HEK293 (cell line): ENCODE results near the gene MRPS10.
A peak's percentile ranks its signal among the peaks of the same experiment; 100 is the strongest.
"Not testable (repeated sequence)": the region's sequence is repeated elsewhere in the genome, so short reads cannot be mapped to it uniquely, and the experiment has no call there.

Experiments used
- CTCF ChIA-PET: fragments of 350-600 bp; formaldehyde crosslinking; extraction: SDS; loops from one replicate; lab custom pipeline; 2021; ENCODE audit warnings: antibody characterized with exemption; lab: Yijun Ruan, JAX
- POLR2A ChIA-PET: fragments of 300-600 bp; formaldehyde crosslinking; extraction: SDS; loops from one replicate; lab custom pipeline; 2020; ENCODE audit warnings: antibody characterized with exemption, inconsistent platforms; lab: Yijun Ruan, JAX
- H3K27ac ChIP-seq: fragments of 200-500 bp; sonication (Bioruptor generic); 2 replicates; pipeline ENCODE4 v1.5.1; 2014; ENCODE audit warnings: low read depth, low read length, control low read depth, inconsistent platforms; ENCODE audit errors: extremely low read depth
- H3K36me3 ChIP-seq, 2 experiments: fragments of 200-500 bp in 1 of 2; sonication (Bioruptor generic) in 1 of 2; 1 replicate in 1 of 2; 2 replicates in 1 of 2; pipeline ENCODE4 v1.5.1; 2014 to 2017; ENCODE audit warnings: inconsistent platforms in 2 of 2, low read length in 2 of 2; ENCODE audit not compliant: control insufficient read depth in 2 of 2, insufficient read depth in 1 of 2
- H3K4me1 ChIP-seq: fragments of 200-500 bp; sonication (Bioruptor generic); 2 replicates; pipeline ENCODE4 v1.5.1; 2014; ENCODE audit warnings: mild to moderate bottlenecking, low read length, inconsistent platforms; ENCODE audit not compliant: control insufficient read depth, insufficient read depth
- H3K4me3 ChIP-seq: 2 replicates; pipeline ENCODE4 v1.5.1; 2011; ENCODE audit warnings: low read depth, mild to moderate bottlenecking, control low read depth, low read length, moderate library complexity
- H3K9me3 ChIP-seq: fragments of 200-500 bp; sonication (Bioruptor generic); 2 replicates; pipeline ENCODE4 v1.5.1; 2014; ENCODE audit warnings: low read depth, low read length, inconsistent platforms; ENCODE audit not compliant: control insufficient read depth, insufficient read depth
- HOXA7 ChIP-seq: sonication (generic); formaldehyde crosslinking; IDR thresholded peaks from 2 replicates; pipeline ENCODE4 v1.8.1; 2022; ENCODE audit warnings: missing genetic modification reagents, borderline replicate concordance
- KLF7 ChIP-seq: fragments of 450-650 bp; formaldehyde crosslinking; IDR thresholded peaks from 2 replicates; pipeline ENCODE4 v1.5.1; 2016; ENCODE audit warnings: missing biosample characterization, missing genetic modification characterization, borderline replicate concordance
- SALL2 ChIP-seq: fragments of 450-650 bp; formaldehyde crosslinking; IDR thresholded peaks from 2 replicates; pipeline ENCODE4 v1.5.0; 2017; ENCODE audit warnings: missing biosample characterization, mild to moderate bottlenecking, missing genetic modification characterization, borderline replicate concordance
- SCRT2 ChIP-seq: fragments of 450-650 bp; formaldehyde crosslinking; IDR thresholded peaks from 2 replicates; pipeline ENCODE4 v1.5.1; 2016; ENCODE audit warnings: missing biosample characterization, missing genetic modification characterization
- SP2 ChIP-seq: fragments of 450-650 bp; formaldehyde crosslinking; IDR thresholded peaks from 2 replicates; pipeline ENCODE4 v1.5.1; 2016; ENCODE audit warnings: missing biosample characterization, missing genetic modification characterization
- ZBTB20 ChIP-seq: fragments of 450-650 bp; formaldehyde crosslinking; IDR thresholded peaks from 2 replicates; pipeline ENCODE4 v1.5.1; 2016; ENCODE audit warnings: missing biosample characterization, missing genetic modification characterization
- ZNF138 ChIP-seq: fragments of 450-650 bp; formaldehyde crosslinking; IDR thresholded peaks from 2 replicates; pipeline ENCODE4 v1.5.1; 2016; ENCODE audit warnings: missing biosample characterization, missing genetic modification characterization, borderline replicate concordance
- ZNF146 ChIP-seq: fragments of 450-650 bp; formaldehyde crosslinking; IDR thresholded peaks from 2 replicates; pipeline ENCODE4 v1.5.1; 2016; ENCODE audit warnings: missing biosample characterization, missing genetic modification characterization
- ZNF174 ChIP-seq: fragments of 450-650 bp; formaldehyde crosslinking; IDR thresholded peaks from 2 replicates; pipeline ENCODE4 v1.5.0; 2017; ENCODE audit warnings: missing biosample characterization, mild to moderate bottlenecking, missing genetic modification characterization
- ZNF223 ChIP-seq: fragments of 450-650 bp; formaldehyde crosslinking; IDR thresholded peaks from 2 replicates; pipeline ENCODE4 v1.5.1; 2016; ENCODE audit warnings: missing biosample characterization, missing genetic modification characterization
- ZNF324 ChIP-seq: fragments of 450-650 bp; formaldehyde crosslinking; IDR thresholded peaks from 2 replicates; pipeline ENCODE4 v1.5.1; 2016; ENCODE audit warnings: missing biosample characterization, missing genetic modification characterization
- ZNF335 ChIP-seq: fragments of 450-650 bp; formaldehyde crosslinking; conservative IDR thresholded peaks from 2 replicates; pipeline ENCODE4 v1.5.1; 2016; ENCODE audit warnings: missing biosample characterization, missing genetic modification characterization
- ZNF37A ChIP-seq: fragments of 450-650 bp; IDR thresholded peaks from 2 replicates; pipeline ENCODE4 v1.5.1; 2018; ENCODE audit warnings: missing biosample characterization, missing genetic modification characterization
- ZNF449 ChIP-seq: fragments of 450-650 bp; formaldehyde crosslinking; IDR thresholded peaks from 2 replicates; pipeline ENCODE4 v1.5.1; 2017; ENCODE audit warnings: missing biosample characterization, mild to moderate bottlenecking, missing genetic modification characterization, moderate library complexity
- ZNF529 ChIP-seq: fragments of 450-650 bp; formaldehyde crosslinking; IDR thresholded peaks from 2 replicates; pipeline ENCODE4 v1.5.1; 2017; ENCODE audit warnings: missing genetic modification characterization, missing biosample characterization; ENCODE audit not compliant: insufficient replicate concordance
- ZNF530 ChIP-seq: fragments of 450-650 bp; formaldehyde crosslinking; IDR thresholded peaks from 2 replicates; pipeline ENCODE4 v1.5.1; 2016; ENCODE audit warnings: low read depth, missing biosample characterization, missing genetic modification characterization
- ZNF555 ChIP-seq: fragments of 450-650 bp; formaldehyde crosslinking; conservative IDR thresholded peaks from 2 replicates; pipeline ENCODE4 v1.5.1; 2017; ENCODE audit warnings: missing biosample characterization, mild to moderate bottlenecking, missing genetic modification characterization, inconsistent platforms
- ZNF560 ChIP-seq: fragments of 450-650 bp; formaldehyde crosslinking; IDR thresholded peaks from 2 replicates; pipeline ENCODE4 v1.5.1; 2017; ENCODE audit warnings: missing biosample characterization, missing genetic modification characterization, borderline replicate concordance
- ZNF624 ChIP-seq: fragments of 450-650 bp; formaldehyde crosslinking; IDR thresholded peaks from 2 replicates; pipeline ENCODE4 v1.5.1; 2017; ENCODE audit warnings: missing biosample characterization, missing genetic modification characterization
- ZNF704 ChIP-seq: fragments of 450-650 bp; formaldehyde crosslinking; IDR thresholded peaks from 2 replicates; pipeline ENCODE4 v1.5.1; 2016; ENCODE audit warnings: missing biosample characterization, missing genetic modification characterization
- ZSCAN4 ChIP-seq: fragments of 450-650 bp; formaldehyde crosslinking; IDR thresholded peaks from 2 replicates; pipeline ENCODE4 v1.5.1; 2017; ENCODE audit warnings: missing biosample characterization, missing genetic modification characterization

MRPS10 gene

GRCh38 chr6:42216495-42216894, 1.2 kb downstream of the MRPS10 start:
- POLR2A ChIA-PET = interaction anchor here (0.6 to 1.9 kb wide), 3 partner anchors 9 to 663 kb away, joined by 3 to 5 read pairs (median 4); partner anchors contain the start of gene RPL7L1
- H3K27ac ChIP-seq = not testable (repeated sequence)

GRCh38 chr6:42212442-42212841, 5.2 kb downstream of the MRPS10 start:
- ChIA-PET CTCF (interaction anchor here (0.5 to 5.3 kb wide), 8 partner anchors 10 to 336 kb away, joined by 3 to 58 read pairs (median 16); no protein-coding TSS in a partner anchor), POLR2A (interaction anchor here (0.5 kb wide), 1 partner anchor 140 kb away, joined by 3 read pairs; no protein-coding TSS in a partner anchor)
- Histone ChIP-seq H3K4me3 (no peak overlapping the region), H3K36me3 (peaks cover 56 to 67% of the 10 kb centered on the region in 2 experiments), H3K4me1 (peaks cover 12% of the 10 kb centered on the region), H3K27ac (no peak overlapping the region), H3K9me3 (no peaks in the 10 kb centered on the region)
- TF ChIP-seq ZNF324 (tag by site-specific recombination) (no peak), ZNF138 (tag by site-specific recombination) (no peak), ZNF223 (tag by site-specific recombination) (no peak), ZNF146 (tag by site-specific recombination) (no peak), ZNF449 (tag by site-specific recombination) (no peak)

More at GRCh38 chr6:42216495-42216894, 1.2 kb downstream of the MRPS10 start:
- CTCF ChIA-PET = interaction anchor here (0.6 to 5.3 kb wide), 11 partner anchors 10 to 445 kb away, joined by 3 to 58 read pairs (median 5); partner anchors contain the start of gene TOMM6
- H3K9me3 ChIP-seq = not testable (repeated sequence)
- peaks cover 27% of the 10 kb centered on the region in 2 experiments for H3K36me3 ChIP-seq
- TF ChIP-seq ZSCAN4 (tag by site-specific recombination) = peak; percentile 6; the same call in 1 of the 2 replicates
- TF ChIP-seq, all 188 proteins: peak for 1; not testable (repeated sequence) for 187
- peak overlapping the region; percentile 60; the same call in 1 of the 2 replicates for H3K4me3 ChIP-seq
- not testable (repeated sequence) for H3K4me1 ChIP-seq

- TF ChIP-seq ZNF530 (no peak), ZNF624 (no peak)
- no peaks in the 10 kb centered on the region for H3K9me3 ChIP-seq
- H3K27ac ChIP-seq = no peak overlapping the region
- POLR2A ChIA-PET = interaction anchor here (0.6 to 0.9 kb wide), 3 partner anchors 17 to 176 kb away, joined by 3 to 4 read pairs (median 4); partner anchors contain the start of gene GUCA1B
- H3K4me3 ChIP-seq = no peak overlapping the region
- CTCF ChIA-PET = interaction anchor here (1.1 to 5.1 kb wide), 3 partner anchors 43 to 320 kb away, joined by 3 to 46 read pairs (median 4); no protein-coding TSS in a partner anchor
- peaks cover 56 to 72% of the 10 kb centered on the region in 2 experiments for H3K36me3 ChIP-seq
- H3K4me1 ChIP-seq = peaks cover 12% of the 10 kb centered on the region
Measured at GRCh38 chr6:42211726-42212125, 5.9 kb downstream of the MRPS10 start.

- ChIA-PET CTCF (interaction anchor here (1.2 kb wide), 1 partner anchor 275 kb away, joined by 3 read pairs; no protein-coding TSS in a partner anchor), POLR2A (interaction anchor here (0.5 to 0.9 kb wide), 2 partner anchors 16 to 22 kb away, joined by 3 read pairs; partner anchors contain the start of gene GUCA1B)
- Histone ChIP-seq H3K27ac (peak overlapping the region; percentile 53), H3K36me3 (peaks cover 59 to 83% of the 10 kb centered on the region in 2 experiments), H3K4me1 (peaks cover 9% of the 10 kb centered on the region), H3K4me3 (no peak overlapping the region), H3K9me3 (no peaks in the 10 kb centered on the region)
- TF ChIP-seq SCRT2 (tag by site-specific recombination) (peak; percentile 42; the same call in 1 of the 2 replicates), ZBTB20 (no peak), ZSCAN4 (tag by site-specific recombination) (no peak), ZNF560 (tag by site-specific recombination) (no peak), ZNF555 (tag by site-specific recombination) (no peak), ZNF37A (tag by site-specific recombination) (no peak), ZNF174 (no peak), SALL2 (peak; percentile 75; the same call in 1 of the 2 replicates), ZNF529 (no peak), ZNF704 (tag by site-specific recombination) (no peak), ZNF335 (tag by site-specific recombination) (peak; percentile 26; the same call in 1 of the 2 replicates), SP2 (tag by site-specific recombination) (no peak), KLF7 (tag by site-specific recombination) (no peak; the same call in 1 of the 2 replicates), HOXA7 (CRISPR knock-in tag) (no peak)
Measured at GRCh38 chr6:42210551-42210950, 7.1 kb downstream of the MRPS10 start.
